PC-9 (cell line): ENCODE results near the gene ZDBF2. TPM values are rescaled to one million over a fixed set of nuclear protein-coding genes. Genes with fewer than 3 reads are reported as not detected.

Experiments used
- BruUV-seq: library from RNA; stranded (reverse); fragments of 400-500 nt; replicated peaks from 2 replicates; lab custom pipeline; 2021; lab: Mats Ljungman, UMichigan
- CTCF ChIA-PET: fragments of 300-600 bp; sonication (Branson Sonifier 250); formaldehyde crosslinking; loops from one replicate; lab custom pipeline; 2022; ENCODE audit warnings: antibody characterized with exemption; lab: Charles Lee
- POLR2A ChIA-PET: fragments of 300-600 bp; sonication (Branson Sonifier 250); formaldehyde crosslinking; loops from one replicate; lab custom pipeline; 2022; ENCODE audit warnings: antibody characterized with exemption; ENCODE audit not compliant: unreplicated experiment; lab: Charles Lee
- DNase-seq, 2 experiments: peaks; one replicate each; pipeline versions ENCODE4 v3.0.0 to v3.0.0-alpha.2; 2015 to 2022; ENCODE audit warnings: mixed read lengths in 1 of 2
- H2AFZ ChIP-seq: fragments of 200-600 bp; sonication (generic); 2 replicates; pipeline ENCODE4 v1.8.1; 2017; ENCODE audit warnings: antibody characterized with exemption
- H3F3A ChIP-seq: fragments of 200-600 bp; sonication (generic); 2 replicates; pipeline ENCODE4 v1.8.1; 2017; ENCODE audit warnings: antibody characterized with exemption, mild to moderate bottlenecking, low read depth; ENCODE audit not compliant: insufficient read depth
- H3K27ac ChIP-seq: fragments of 200-600 bp; sonication (generic); 2 replicates; pipeline ENCODE4 v1.6.1; 2016; ENCODE audit warnings: mixed run types
- H3K27me3 ChIP-seq: fragments of 200-600 bp; sonication (generic); 2 replicates; pipeline ENCODE4 v1.6.1; 2016; ENCODE audit warnings: low read depth, mixed run types; ENCODE audit not compliant: insufficient read depth
- H3K36me3 ChIP-seq: fragments of 200-600 bp; sonication (generic); 2 replicates; pipeline ENCODE4 v1.6.1; 2016; ENCODE audit warnings: low read depth, mixed run types
- H3K4me1 ChIP-seq: fragments of 200-600 bp; sonication (generic); replicated peaks from 2 replicates; pipeline ENCODE4 v1.6.1; 2016; ENCODE audit warnings: mixed run types; ENCODE audit not compliant: insufficient read depth
- H3K4me2 ChIP-seq: fragments of 200-600 bp; sonication (generic); 2 replicates; pipeline ENCODE4 v1.6.1; 2017; ENCODE audit warnings: mixed run types
- H3K4me3 ChIP-seq: fragments of 200-600 bp; sonication (generic); 2 replicates; pipeline ENCODE4 v1.6.1; 2016; ENCODE audit warnings: mixed run types
- H3K79me2 ChIP-seq: fragments of 200-600 bp; sonication (generic); 2 replicates; pipeline ENCODE4 v1.6.1; 2017; ENCODE audit warnings: low read depth, mixed run types
- H3K9me2 ChIP-seq: fragments of 200-600 bp; sonication (generic); 2 replicates; pipeline ENCODE4 v1.8.1; 2017; ENCODE audit warnings: mild to moderate bottlenecking; ENCODE audit not compliant: insufficient read depth
- H3K9me3 ChIP-seq: fragments of 200-600 bp; sonication (generic); 2 replicates; pipeline ENCODE4 v1.8.1; 2016; ENCODE audit warnings: low read depth; ENCODE audit not compliant: insufficient read depth
- H4K20me1 ChIP-seq: fragments of 200-600 bp; sonication (generic); 2 replicates; pipeline ENCODE4 v1.8.1; 2017; ENCODE audit not compliant: insufficient read depth
- CTCF ChIP-seq: fragments of 200-600 bp; sonication (generic); conservative IDR thresholded peaks from 2 replicates; pipeline ENCODE4 v1.6.1; 2017; ENCODE audit warnings: mixed run types, antibody characterized with exemption, mild to moderate bottlenecking, moderate library complexity
- EZH2 ChIP-seq: fragments of 200-600 bp; sonication (generic); IDR thresholded peaks from 2 replicates; pipeline ENCODE4 v1.8.0; 2017; ENCODE audit warnings: antibody characterized with exemption, low read depth
- intact Hi-C: fragments of 100-400 bp; cut with micrococcal nuclease; formaldehyde crosslinking; loops from one replicate; pipeline ENCODE4 v1.10.0; 2022; ENCODE audit not compliant: unreplicated experiment
- total RNA-seq: library from RNA; stranded (reverse); gene quantifications from 2 replicates; pipeline ENCODE4 v1.2.3, GENCODE V29; 2021

ZDBF2 gene
- total RNA-seq, 1 experiment from 2014 or later, result 21.5 TPM

- POLR2A ChIA-PET, result no interaction called here
- no peak overlapping the region for H2AFZ ChIP-seq
- no peaks in the 10 kb centered on the region for H3K9me2 ChIP-seq
- no peaks in the 10 kb centered on the region for H3K4me1 ChIP-seq
- CTCF ChIA-PET, result no interaction called here
- no peak overlapping the region for H3K4me3 ChIP-seq
- H4K20me1 ChIP-seq, result no peaks in the 10 kb centered on the region
- no peak overlapping the region for H3K27ac ChIP-seq
- H3K9me3 ChIP-seq, result no peaks in the 10 kb centered on the region
- H3K4me2 ChIP-seq, result no peak overlapping the region
- TF ChIP-seq EZH2 (no peak), CTCF (no peak)
- no peaks in the 10 kb centered on the region for H3K27me3 ChIP-seq
- no peaks in the 10 kb centered on the region for H3K79me2 ChIP-seq
- H3K36me3 ChIP-seq, result peaks cover 17% of the 10 kb centered on the region
- intact Hi-C loops, result no loop called here
- no peaks in the 10 kb centered on the region for H3F3A ChIP-seq
- no peak for DNase-seq
- no TSS peak for BruUV-seq
Measured at GRCh38 chr2:206305523-206306245, 31.2 kb downstream of the ZDBF2 start.

GRCh38 chr2:206311026-206311425, 36.6 kb downstream of the ZDBF2 start:
- Histone ChIP-seq H3K4me3 (no peak overlapping the region), H3K27me3 (no peaks in the 10 kb centered on the region), H2AFZ (no peak overlapping the region), H3K79me2 (no peaks in the 10 kb centered on the region), H3K9me3 (no peaks in the 10 kb centered on the region), H3K9me2 (no peaks in the 10 kb centered on the region), H3K4me1 (no peaks in the 10 kb centered on the region), H3F3A (no peaks in the 10 kb centered on the region), H4K20me1 (no peaks in the 10 kb centered on the region), H3K36me3 (peaks cover 8% of the 10 kb centered on the region; the same call in 1 of the 2 replicates), H3K27ac (no peak overlapping the region), H3K4me2 (no peak overlapping the region)
- intact Hi-C loops, result no loop called here
- ChIA-PET POLR2A (no interaction called here), CTCF (no interaction called here)
- no peak for TF ChIP-seq CTCF
- no peak for TF ChIP-seq EZH2
- BruUV-seq, result no TSS peak
- no peak for DNase-seq

GRCh38 chr2:206316141-206316540, 41.7 kb downstream of the ZDBF2 start:
- H3K4me1 ChIP-seq, result no peaks in the 10 kb centered on the region
- no TSS peak for BruUV-seq
- CTCF ChIA-PET, result no interaction called here

More at GRCh38 chr2:206316141-206316540, 41.7 kb downstream of the ZDBF2 start:
- Histone ChIP-seq H3K36me3 (no peaks in the 10 kb centered on the region), H3K79me2 (no peaks in the 10 kb centered on the region), H3K4me3 (no peak overlapping the region), H3K9me3 (no peaks in the 10 kb centered on the region), H3F3A (no peaks in the 10 kb centered on the region), H3K27me3 (no peaks in the 10 kb centered on the region), H3K4me2 (no peak overlapping the region), H3K27ac (no peak overlapping the region), H3K9me2 (no peaks in the 10 kb centered on the region), H4K20me1 (no peaks in the 10 kb centered on the region), H2AFZ (no peak overlapping the region)
- DNase-seq, result no peak
- POLR2A ChIA-PET, result no interaction called here
- intact Hi-C loops, result no loop called here
- no peak for TF ChIP-seq CTCF
- no peak for TF ChIP-seq EZH2
